ENCODE results near the gene SLIT3.

The SLIT3 gene

GRCh38 chr5:168844016-168844921 is 456.7 kb downstream of the SLIT3 start:
- DNase-seq, result peak; percentile 34 to 54

GRCh38 chr5:168843277-168844015 is 457.5 kb downstream of the SLIT3 start:
- no peak for DNase-seq

GRCh38 chr5:168842571-168843205 is 458.3 kb downstream of the SLIT3 start:
- peak in 1 of 2 experiments; percentile 21 for DNase-seq

- no peak for DNase-seq
Observed at GRCh38 chr5:168837852-168838251, 463.1 kb downstream of the SLIT3 start.

GRCh38 chr5:168836603-168837231 is 464.2 kb downstream of the SLIT3 start:
- DNase-seq, result no peak

- DNase-seq, result no peak
Observed at GRCh38 chr5:168833936-168834335, 467.0 kb downstream of the SLIT3 start.

- DNase-seq, result no peak
Observed at GRCh38 chr5:168833383-168833782, 467.6 kb downstream of the SLIT3 start.

GRCh38 chr5:168832308-168832707 is 468.6 kb downstream of the SLIT3 start:
- DNase-seq, result no peak

GRCh38 chr5:168831383-168831782 is 469.6 kb downstream of the SLIT3 start:
- no peak for DNase-seq

- DNase-seq, result no peak
Observed at GRCh38 chr5:168830833-168831232, 470.1 kb downstream of the SLIT3 start.

GRCh38 chr5:168829922-168830417 is 471.0 kb downstream of the SLIT3 start:
- no peak for DNase-seq

- DNase-seq, result no peak
Observed at GRCh38 chr5:168829044-168829443, 471.9 kb downstream of the SLIT3 start.

GRCh38 chr5:168827636-168828035 is 473.3 kb downstream of the SLIT3 start:
- no peak for DNase-seq

GRCh38 chr5:168826246-168826725 is 474.7 kb downstream of the SLIT3 start:
- DNase-seq, result no peak

- DNase-seq, result no peak
Observed at GRCh38 chr5:168822745-168823281, 478.1 kb downstream of the SLIT3 start.

- no peak for DNase-seq
Observed at GRCh38 chr5:168822248-168822744, 478.6 kb downstream of the SLIT3 start.

- DNase-seq, result peak; percentile 85 to 90
Observed at GRCh38 chr5:168820874-168821273, 480.1 kb downstream of the SLIT3 start.

GRCh38 chr5:168819004-168819621 is 481.8 kb downstream of the SLIT3 start:
- DNase-seq, result peak; percentile 26 to 37

GRCh38 chr5:168818558-168818957 is 482.4 kb downstream of the SLIT3 start:
- peak; percentile 54 to 80 for DNase-seq

- no peak for DNase-seq
Observed at GRCh38 chr5:168817591-168817990, 483.3 kb downstream of the SLIT3 start.

GRCh38 chr5:168816661-168817060 is 484.3 kb downstream of the SLIT3 start:
- DNase-seq, result peak in 1 of 2 experiments; percentile 28
